Nephron (organoid): ENCODE data around the gene NDFIP1.

Experiments used
- H3K27ac Mint-ChIP-seq, 3 experiments: 2 replicates each; pipeline ENCODE4 v1.8.0; 2020; ENCODE audit warnings: mixed read lengths in 3 of 3, mild to moderate bottlenecking in 2 of 3, moderate library complexity in 1 of 3
- H3K27me3 Mint-ChIP-seq: 2 replicates; pipeline ENCODE4 v1.8.0; 2021; ENCODE audit warnings: low read depth, mild to moderate bottlenecking, moderate library complexity, mixed read lengths
- H3K36me3 Mint-ChIP-seq: 2 replicates; pipeline ENCODE4 v1.8.0; 2020; ENCODE audit warnings: low read depth, mixed read lengths
- H3K4me1 Mint-ChIP-seq: 2 replicates; pipeline ENCODE4 v1.8.0; 2020; ENCODE audit warnings: mixed read lengths
- H3K4me3 Mint-ChIP-seq, 3 experiments: 2 replicates each; pipeline ENCODE4 v1.8.0; 2020; ENCODE audit warnings: mild to moderate bottlenecking in 3 of 3, mixed read lengths in 3 of 3, moderate library complexity in 2 of 3
- H3K9me3 Mint-ChIP-seq: 2 replicates; pipeline ENCODE4 v1.8.0; 2020; ENCODE audit warnings: mixed read lengths
- CTCF ChIP-seq, 3 experiments: fragments of 200-600 bp; sonication (generic); IDR thresholded peaks; one replicate each; pipeline ENCODE4 v1.5.0; 2021; ENCODE audit warnings: antibody characterized with exemption in 3 of 3; ENCODE audit not compliant: unreplicated experiment in 3 of 3

Gene NDFIP1

GRCh38 chr5:142117579-142118151 is 9.1 kb downstream of the NDFIP1 start:
- Mint-ChIP-seq H3K27me3 (no peaks in the 10 kb centered on the region), H3K4me3 (peak overlapping the region in 1 of 3 experiments; percentile 31), H3K36me3 (peaks cover 42% of the 10 kb centered on the region), H3K27ac (peak overlapping the region in 2 of 3 experiments; percentile 72 to 75), H3K9me3 (no peaks in the 10 kb centered on the region), H3K4me1 (peaks cover 51% of the 10 kb centered on the region)
- no peak for TF ChIP-seq CTCF (IDR thresholded peaks at IDR 0.05; ENCODE audit: unreplicated experiment in 3 of 3)

GRCh38 chr5:142118155-142118686 is 9.6 kb downstream of the NDFIP1 start:
- Mint-ChIP-seq H3K9me3 (no peaks in the 10 kb centered on the region), H3K27ac (peak overlapping the region; percentile 55 to 75 (median 72)), H3K4me1 (peaks cover 46% of the 10 kb centered on the region), H3K4me3 (peak overlapping the region in 1 of 3 experiments; percentile 12), H3K36me3 (peaks cover 41% of the 10 kb centered on the region), H3K27me3 (no peaks in the 10 kb centered on the region)
- TF ChIP-seq CTCF (IDR thresholded peaks at IDR 0.05; ENCODE audit: unreplicated experiment in 3 of 3): no peak

GRCh38 chr5:142119051-142119625 is 10.6 kb downstream of the NDFIP1 start:
- Mint-ChIP-seq H3K4me3 (peak overlapping the region in 1 of 3 experiments; percentile 13), H3K27ac (peak overlapping the region in 2 of 3 experiments; percentile 61 to 75), H3K36me3 (peaks cover 43% of the 10 kb centered on the region), H3K4me1 (peaks cover 46% of the 10 kb centered on the region), H3K9me3 (peaks cover 2% of the 10 kb centered on the region), H3K27me3 (no peaks in the 10 kb centered on the region)
- no peak for TF ChIP-seq CTCF (IDR thresholded peaks at IDR 0.05; ENCODE audit: unreplicated experiment in 3 of 3)

GRCh38 chr5:142120247-142120935 is 11.8 kb downstream of the NDFIP1 start:
- Mint-ChIP-seq H3K36me3 (peaks cover 52% of the 10 kb centered on the region), H3K4me3 (no peak overlapping the region), H3K27me3 (no peaks in the 10 kb centered on the region), H3K4me1 (peaks cover 46% of the 10 kb centered on the region), H3K27ac (peak overlapping the region; percentile 61 to 78 (median 74)), H3K9me3 (peaks cover 6% of the 10 kb centered on the region)
- no peak for TF ChIP-seq CTCF (IDR thresholded peaks at IDR 0.05; ENCODE audit: unreplicated experiment in 3 of 3)

GRCh38 chr5:142122121-142122520 is 13.5 kb downstream of the NDFIP1 start:
- Mint-ChIP-seq H3K27ac (no peak overlapping the region), H3K27me3 (no peaks in the 10 kb centered on the region), H3K4me3 (no peak overlapping the region), H3K4me1 (peaks cover 31% of the 10 kb centered on the region), H3K36me3 (peaks cover 58% of the 10 kb centered on the region), H3K9me3 (peaks cover 13% of the 10 kb centered on the region)
- TF ChIP-seq CTCF (IDR thresholded peaks at IDR 0.05; ENCODE audit: unreplicated experiment in 3 of 3): no peak
